HuH-7 (cell line): ENCODE data around the gene FLNB.
"Not testable (repeated sequence)": the region's sequence is repeated elsewhere in the genome, so short reads cannot be mapped to it uniquely, and the experiment has no call there.

Experiments used
- DNase-seq: peaks from one replicate; pipeline ENCODE4 v3.0.0; 2011; ENCODE audit warnings: low spot score

Gene FLNB

DNA sequence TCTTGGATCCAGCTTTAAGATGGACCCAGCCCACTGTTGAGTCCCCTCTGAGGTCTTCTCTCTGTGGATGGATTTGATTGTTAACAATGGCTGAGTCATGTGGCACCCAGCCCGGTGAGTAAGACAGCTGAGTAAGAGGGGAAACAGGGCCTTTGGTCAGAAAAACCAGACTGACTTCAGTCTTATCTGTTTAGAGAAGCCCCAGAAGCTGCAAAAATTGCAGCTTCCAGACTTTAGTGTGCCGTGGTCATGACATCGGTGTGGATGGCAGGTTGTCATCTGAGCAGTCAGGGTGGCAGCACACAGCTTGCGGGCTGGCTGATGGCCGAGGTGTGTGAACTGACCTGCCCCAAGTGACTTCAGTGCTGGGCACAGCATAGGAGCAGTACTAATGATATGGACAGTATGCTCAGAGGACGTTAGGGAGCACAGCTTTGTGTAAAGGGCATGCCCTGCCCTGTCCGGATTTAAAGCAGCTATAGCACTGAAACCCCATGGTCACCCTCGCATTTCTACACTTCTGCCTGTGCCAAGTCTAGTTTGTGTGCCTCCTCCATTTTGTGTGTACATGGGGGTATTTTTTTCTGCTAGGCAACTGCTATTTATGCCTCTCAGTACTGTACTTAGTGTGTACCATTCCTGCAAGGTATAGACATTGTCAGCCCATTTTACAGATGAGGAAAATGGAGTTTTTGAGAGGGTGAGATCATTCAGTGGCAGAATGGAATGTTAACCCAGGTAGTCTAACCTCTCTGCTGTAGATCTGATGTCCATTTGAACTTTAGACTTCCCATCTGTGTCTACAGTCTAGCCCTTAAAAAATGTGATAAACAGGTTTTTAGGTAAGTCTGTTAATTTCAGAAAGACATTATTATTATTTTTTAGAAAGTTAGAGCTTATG, 44.4 kb downstream of the FLNB start:
- DNase-seq, result no peak

DNA sequence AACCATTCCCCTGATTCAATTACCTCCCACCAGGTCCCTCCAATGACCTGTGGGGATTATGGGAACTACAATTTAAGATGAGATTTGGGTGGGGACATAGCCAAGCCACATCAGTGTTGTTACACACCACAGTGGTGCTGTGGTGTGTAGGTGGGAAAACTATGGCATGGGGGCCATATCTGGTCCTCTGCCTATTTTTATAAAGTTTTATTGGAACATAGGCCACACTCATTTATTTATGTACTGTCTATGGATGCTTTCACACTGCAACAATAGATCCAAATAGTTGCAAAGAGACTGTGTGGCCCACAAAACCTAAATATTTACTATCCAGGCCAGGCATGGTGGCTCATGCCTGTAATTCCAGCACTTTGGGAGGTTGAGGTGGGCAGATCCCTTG, 46.4 kb downstream of the FLNB start:
- DNase-seq, result no peak

DNA sequence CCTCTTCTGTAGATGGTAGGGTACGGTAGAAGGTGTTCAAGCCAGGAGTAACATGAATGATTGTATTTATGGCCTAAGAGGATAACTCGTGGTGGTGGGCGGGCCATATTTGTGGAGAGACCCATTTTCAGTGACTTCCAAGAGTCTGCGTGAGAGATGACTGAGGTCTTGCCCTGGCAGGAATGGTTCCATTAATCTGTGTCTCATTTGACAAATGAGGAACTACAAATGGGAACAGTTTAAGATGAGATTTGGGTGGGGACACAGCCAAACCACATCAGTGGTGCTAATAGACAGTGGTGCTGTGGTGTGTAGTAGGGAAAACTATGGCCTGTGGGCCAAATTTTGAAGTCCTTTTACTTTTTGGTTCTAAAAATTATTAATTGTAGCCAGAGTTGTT, 47.1 kb downstream of the FLNB start:
- no peak for DNase-seq

DNA sequence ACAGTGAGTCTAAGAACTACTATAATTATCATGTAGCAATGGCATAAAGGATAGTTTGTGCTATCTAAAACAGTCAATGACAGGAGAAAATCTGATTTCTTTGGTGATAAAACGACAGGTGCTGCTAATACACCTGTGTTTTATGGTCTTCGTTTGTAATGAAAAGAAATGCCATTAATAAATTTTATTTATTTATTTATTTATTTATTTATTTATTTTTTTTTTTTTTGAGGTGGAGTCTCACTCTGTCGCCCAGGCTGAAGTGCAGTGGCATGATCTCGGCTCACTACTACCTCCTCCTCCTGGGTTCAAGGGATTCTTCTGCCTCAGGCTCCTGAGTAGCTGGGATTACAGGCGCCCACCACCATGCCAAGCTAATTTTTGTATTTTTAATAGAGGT, 47.7 kb downstream of the FLNB start:
- DNase-seq, result not testable (repeated sequence)

DNA sequence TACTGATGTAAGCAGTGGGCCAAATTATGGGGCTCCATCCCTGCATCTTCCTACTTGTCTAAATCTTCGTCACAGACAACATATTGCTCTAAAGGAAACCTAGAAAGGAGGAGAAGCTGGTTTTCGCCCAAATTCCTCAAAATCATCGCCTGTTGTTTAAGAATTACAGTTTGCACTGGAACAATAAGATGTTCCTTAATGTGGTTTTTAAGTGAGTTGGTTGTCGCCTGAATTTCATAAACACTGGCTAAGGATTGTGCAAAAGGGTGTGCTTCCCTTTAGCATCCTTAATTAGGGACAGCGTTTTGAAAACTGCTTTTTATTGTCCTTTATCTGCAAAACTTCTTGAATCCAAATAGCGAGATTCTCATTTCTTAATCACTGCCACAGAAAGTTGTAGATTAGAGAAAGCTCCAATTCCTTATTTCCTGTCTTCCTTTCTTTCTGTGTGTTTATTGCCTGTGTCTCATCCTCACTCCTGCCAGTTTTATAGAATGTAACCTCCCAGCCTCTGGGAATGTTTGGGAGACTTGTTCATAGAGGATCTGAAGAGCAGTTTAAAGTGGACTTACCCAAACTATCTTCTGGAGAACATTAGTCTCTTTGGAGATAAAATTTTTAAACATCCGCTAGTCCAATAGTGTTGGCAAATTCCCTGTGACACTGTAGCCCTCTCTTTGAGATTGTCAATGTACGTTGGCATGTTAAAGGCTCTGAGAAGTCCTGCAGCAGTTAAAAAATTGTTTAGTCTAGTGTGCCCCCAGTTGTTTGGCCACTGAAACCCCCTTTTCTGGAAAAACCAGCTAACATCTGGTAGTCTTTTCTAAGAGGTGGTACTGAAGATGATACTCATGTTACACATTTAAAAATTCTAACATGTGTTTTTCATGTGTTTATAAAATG, 50.4 kb downstream of the FLNB start:
- DNase-seq, result no peak

DNA sequence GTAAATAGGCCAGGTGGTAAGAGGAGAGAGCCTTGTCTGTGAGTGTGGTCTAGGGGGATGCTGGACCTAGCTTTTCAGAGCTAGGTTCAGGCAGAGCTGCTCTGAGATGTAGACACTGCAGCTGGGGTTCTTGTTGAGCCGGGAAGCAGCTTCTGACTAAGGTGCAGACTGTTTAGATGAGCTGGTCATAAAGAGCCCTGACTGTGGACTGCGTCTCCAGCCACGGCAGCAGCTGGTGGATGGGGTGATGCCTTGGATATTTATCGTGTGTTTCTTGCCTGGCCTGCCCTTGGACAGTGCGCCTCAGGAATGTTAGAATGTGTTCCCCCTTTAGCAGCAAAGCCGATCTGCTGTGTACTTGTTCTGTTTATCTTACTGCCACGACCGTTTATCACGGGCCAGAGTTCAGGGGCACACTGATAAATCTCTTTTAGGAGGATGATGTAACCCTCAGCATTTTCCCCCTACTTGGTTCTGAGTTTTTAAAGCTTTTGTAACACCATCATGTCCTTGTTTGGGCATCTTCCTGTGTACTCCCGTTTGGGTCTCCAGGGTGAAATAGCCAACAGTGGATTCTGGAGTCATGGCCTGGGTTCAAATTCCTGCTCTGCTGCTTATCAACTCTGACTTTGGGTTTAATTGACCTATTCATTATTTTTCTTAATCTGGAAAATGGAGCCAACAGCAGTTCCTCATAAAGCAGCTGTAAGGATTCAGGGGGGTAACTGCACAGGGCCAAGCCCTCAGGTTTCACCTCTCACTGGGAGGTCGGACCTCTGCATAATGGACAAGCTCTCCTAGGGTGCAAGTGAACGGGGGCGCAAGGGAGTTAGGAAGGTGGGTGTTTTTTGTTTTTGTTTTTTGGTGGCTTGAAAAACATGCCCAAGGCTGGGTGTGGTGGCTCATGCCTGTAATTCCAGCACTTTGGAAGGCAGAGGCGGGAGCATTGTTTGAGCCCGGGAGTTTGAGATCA, 51.4 kb downstream of the FLNB start:
- peak; percentile 17 for DNase-seq

DNA sequence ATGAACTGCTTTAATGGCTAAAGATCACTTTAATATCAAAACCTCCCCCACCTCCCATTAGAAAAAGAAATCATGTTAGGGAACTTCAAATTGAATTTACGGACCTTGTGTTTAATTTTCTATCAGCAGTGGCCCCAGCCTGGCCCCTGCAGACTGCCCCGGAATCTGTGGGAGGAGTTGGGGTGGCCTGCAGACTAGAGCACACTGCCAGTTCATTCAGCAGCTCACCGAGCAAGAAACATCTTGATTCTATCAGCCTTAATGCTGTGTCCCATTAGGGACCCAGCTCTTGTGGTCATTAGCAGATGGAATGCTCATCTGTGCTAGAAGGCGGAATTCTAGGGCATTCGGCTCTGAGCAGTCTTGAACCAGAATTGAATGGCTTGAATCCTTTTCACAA, 54.2 kb downstream of the FLNB start:
- DNase-seq, result no peak

DNA sequence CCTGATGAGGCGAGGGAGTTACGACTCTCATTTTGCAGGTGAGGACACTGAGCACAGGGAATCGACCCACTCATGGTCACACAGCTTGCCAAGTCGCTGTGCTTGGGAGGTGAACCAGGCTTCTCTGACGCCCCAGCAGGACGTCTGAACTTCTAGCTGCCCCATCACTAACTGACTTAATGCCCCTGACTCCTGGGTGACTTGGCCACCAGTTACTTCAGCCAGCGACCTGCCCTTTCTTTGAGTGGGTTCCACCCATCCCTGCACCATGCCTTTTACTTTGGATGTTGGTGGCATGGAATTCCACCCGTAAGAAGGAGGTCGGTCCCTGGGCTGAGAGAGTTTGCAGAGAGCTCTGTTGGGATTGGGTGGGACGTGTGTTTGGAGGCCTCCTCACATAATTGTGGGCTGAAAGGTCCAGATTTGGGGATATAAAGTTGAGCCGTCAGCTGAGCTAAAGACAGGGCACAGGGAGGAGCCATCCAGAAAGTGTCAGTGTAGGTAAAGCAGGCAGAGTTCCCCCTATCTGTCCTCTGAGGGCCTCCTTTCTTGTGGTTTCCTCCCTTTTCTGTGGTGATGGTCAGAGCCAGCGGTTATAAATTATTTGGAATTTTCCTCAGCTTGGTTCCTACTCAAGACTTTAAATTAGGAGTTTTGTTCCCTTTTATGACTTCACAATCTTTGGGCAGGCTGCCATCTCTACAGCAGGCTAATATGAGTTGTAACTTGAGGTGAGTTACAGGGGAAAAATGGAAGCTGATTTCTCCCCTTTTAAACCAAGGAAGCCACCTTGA, 55.0 kb downstream of the FLNB start:
- DNase-seq, result no peak

DNA sequence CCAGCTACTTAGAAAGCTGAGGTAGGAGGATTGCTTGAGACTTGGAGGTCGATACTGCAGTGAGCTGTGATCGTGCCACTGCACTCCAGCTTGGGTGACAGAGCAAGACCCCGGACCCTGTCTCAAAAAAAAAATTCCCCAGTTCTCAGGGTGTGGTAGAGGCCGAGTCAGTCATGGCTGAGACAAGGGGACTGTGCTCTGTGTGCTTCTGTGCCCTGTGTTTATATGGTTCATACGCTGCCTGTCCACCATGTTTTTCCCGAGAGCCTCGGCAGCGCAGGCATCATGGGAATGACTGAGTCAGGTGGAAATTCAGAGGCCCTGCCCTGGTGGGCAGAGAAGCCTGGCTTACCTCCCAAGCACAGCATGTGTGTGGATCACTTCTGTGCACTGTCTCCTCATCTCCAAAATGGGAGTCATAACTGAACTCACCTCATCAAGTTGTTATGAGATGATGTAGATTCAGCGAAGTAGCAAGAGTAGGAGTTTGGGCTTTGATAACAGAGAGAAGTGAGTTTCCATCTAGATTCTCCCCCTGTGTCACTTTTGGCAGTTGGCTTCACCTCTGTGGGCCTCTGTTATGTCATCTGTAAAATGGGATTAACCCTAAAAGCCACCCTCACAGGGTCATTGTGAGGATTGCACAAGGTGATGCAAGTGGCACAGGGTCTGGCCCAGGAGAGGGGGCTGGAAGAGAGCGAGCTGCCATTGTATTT, 56.9 kb downstream of the FLNB start:
- no peak for DNase-seq

DNA sequence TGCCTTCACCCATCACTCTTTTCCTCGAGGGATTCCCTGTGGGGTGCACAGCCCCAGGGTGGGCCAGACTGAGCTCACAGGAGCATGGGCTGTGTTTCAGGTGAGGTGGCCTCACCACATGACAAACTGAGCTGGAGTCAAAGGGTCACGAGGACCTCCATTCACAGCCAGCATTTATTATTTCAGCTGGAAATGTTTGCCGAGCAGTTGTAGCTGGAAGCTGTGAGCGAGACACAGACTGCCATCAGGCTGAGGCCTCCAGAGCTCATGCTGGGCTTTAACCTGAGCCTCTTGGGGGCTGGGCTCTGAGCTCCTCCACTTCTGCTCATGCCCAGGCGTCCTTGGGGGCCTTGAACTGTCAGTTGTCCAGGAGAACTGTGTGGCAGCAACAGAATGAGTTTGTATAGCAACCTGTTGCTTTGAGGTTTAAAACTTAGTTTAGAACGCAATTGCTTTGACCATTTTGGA, 57.5 kb downstream of the FLNB start:
- peak; percentile 15 for DNase-seq

DNA sequence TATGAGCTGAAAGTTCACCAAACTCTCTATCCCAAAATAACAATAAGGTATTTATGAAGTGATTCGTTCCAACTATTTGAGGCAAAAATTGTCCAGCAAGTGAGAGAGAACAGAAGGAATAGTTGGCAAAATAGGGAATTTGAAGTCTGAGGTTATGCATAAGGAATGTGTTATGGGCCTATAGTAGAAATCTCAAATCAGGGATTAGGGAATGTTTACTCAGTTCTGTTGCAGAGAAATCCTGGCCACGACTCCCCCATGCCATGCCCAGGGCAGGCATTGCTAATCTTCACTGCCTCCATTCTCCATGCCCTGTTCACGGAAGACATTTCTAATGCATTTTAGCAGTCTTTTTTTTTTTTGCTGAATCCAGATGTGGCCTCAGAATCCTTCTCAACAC, 58.6 kb downstream of the FLNB start:
- DNase-seq, result no peak

DNA sequence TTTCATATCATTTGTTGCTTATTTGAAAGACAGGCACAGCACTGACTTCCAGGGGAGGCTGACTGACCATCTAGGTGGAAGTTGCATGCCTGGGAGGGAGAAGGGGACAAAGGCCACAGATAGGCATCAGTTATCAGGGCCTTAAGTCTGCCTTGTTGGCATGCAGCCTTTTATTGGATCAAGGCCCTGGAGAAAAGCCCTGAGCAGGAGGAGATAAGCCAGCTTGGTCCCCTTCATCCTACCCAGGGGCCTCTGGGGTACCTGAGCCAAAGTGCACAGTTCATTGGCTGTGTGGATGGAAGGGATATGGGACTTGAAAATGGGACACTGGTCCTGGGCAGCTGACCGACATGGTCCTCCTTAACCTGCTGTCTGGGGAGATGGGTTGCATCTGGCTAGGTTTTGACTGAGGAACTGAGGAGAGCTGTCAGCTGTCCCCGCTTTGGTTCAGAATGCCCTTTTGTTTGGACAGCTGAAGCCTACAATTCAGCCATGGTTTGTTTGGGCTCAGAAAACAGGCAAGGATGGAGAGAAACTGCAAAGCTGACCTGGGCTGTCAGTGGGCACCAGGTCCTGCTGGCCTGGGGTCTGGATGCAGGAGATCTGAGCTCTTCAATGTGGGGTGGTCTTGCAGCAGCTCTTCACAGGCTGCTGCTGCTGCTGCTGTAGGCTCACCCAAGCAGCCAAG, 60.0 kb downstream of the FLNB start:
- peak; percentile 10 for DNase-seq

DNA sequence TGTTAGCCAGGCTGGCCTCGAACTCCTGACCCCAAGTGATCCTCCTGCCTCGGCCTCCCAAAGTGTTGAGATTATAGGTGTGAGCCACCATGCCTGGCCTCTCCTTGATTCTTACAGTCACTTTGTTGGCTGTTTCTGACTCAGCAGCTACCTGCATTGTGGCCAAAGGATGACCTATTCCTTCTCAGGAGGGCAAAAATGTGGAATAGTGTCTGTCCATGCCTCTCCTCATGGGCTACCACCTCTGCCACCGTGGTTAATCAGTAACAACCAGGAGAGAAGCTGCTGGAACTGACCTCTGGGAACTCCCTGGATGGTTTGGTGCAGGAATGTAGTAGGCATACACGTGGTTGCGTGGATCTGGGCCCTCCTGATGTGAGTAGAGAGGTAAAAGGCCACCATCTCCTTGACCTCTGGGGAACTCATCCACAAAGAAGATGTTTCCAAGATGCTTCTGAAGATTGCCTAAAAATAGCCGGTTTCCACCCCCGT, 63.3 kb downstream of the FLNB start:
- DNase-seq, result peak; percentile 17

DNA sequence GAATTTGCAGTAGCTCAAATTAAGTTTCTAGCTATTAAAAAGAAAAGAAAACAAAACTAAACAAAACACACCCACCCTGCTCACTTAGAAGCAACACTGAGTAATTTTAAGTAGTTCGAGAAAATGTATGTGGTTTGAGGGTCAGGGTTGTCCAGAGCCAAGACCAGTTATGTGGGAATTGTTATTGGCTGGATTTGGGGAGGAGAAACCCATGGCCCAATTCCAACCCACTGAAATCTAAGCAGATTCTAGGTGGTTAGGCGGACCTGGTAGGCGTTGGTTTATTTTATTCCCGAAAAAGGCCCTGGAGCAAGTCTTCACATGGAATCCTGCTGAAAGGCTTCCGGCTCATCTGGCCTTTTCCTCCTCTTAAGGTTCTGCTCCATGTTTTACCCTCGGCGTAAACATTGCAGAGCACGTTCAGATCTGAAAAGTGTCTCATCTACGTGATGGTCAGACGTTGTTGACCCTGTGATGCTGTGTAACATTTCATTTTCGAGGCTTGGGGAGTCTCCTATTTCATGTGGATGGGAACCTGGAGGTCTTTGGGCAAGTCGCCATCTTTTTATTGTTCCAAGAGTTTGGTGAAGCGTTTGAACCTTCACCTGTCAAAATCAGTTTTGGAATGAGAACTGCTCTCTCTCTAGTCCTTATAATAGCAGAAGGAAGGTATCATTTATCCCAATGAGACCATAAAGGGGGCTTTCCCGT, 64.0 kb downstream of the FLNB start:
- no peak for DNase-seq

DNA sequence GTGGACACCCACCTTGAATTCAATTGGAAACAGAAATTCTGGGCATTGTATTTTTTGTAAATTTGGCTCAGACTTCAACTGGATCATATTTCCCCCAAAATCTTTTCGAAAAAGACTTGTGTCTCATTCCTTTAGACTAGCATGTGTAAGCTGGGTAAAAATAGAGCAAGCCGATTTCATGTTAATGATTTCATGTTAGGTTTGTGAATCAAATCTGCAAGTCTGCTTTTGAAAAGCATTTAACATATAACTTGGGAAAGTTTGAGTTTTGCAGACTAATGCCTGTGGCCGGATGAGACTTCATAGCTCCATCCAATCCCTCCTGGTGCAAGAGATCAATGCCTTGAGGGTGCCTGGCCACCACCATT, 64.5 kb downstream of the FLNB start:
- DNase-seq, result no peak

DNA sequence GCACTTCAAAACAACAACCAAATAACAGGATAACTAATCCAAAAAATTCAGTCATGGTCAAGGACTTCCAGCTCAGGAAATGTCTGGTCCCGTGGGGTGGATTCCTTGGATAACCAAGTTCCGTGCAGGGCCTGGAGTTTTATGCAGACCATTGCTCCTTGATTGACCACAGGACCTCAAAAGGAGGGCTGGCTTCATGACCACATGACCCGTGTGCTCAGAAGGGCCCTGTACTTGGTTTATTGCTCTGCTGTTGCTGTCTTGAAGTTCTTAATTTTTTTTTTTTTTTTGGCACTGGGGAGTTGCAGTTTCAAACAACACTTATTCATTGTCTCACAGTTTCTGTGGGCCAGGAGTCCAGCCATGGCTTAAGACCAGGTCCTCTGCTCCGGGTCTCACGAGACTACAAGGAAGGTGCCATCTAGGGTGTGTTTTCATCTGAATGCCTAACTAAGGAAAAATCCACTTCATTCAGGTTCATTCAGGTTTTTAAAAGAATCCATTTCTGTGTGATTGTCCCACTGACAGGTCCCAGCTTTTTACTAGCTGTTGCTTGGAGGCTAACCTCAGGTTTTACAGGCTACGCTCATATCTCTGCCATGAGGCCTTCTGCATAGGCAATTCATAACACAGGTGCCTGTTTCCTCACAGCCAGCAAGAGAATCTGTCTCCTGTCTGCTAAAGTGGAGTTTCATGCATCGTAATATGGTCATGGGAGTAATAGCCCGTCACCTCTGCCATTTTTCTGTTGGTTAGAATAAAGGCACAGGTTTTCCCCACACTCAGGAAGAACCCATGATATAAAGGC, 65.3 kb downstream of the FLNB start:
- no peak for DNase-seq

DNA sequence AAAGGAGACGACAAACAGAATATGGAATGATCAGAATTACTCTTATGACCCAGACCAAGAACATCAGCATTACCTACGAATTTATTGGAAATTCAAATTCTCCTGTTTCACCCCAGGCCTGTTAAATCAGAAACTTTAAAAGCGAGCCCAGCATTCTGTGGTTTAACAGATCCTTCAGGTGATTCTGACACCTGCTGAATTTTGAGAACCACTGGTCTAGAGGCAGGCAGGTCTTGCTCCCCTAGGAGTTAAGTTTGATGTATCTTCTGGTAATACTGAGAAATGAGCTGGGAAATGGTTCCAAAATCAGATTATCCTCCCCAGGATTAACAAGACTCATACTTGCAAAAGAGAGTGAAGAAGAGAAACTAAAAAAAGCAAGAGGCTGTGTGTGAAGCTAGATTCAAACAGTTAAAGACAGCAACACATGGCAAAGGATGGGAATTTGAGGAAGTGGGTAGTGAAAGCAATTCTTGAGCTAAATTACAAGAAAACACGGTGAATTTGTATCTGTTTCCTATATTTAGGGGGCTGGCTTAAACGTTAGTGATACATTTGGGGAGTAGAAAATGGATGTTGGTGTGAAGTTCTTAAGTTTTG, 66.0 kb downstream of the FLNB start:
- DNase-seq, result no peak

DNA sequence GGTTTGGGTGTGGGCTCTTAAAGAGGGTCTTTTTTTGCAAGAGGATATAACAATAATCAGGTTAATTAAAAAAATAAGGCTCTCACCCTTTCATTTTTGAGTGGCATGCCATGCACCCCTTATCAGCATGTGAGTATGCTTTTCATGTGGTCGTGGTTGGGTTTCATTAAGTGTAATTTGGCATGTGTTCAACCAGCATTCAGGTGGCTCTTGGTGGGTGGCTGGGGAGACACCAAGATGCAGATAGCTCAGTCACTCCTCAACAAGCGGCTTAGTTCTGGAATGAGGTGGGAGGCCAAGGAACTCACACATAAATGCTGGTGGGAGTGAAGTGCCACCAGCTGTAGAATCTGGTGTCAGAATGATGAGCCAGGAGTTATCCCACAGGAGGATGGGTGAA, 66.8 kb downstream of the FLNB start:
- no peak for DNase-seq
